Smooth muscle cell (in vitro differentiated cells): ENCODE measurements around the gene SHISAL1. TPM values are rescaled to one million over a fixed set of nuclear protein-coding genes. Genes with fewer than 3 reads are reported as not detected.

Experiments used
- DNase-seq: peaks from one replicate; lab custom pipeline; 2025; ENCODE audit not compliant: unreplicated experiment; lab: John Stamatoyannopoulos, UW
- H2AFZ ChIP-seq: fragments of 200-600 bp; sonication (generic); 2 replicates; pipeline ENCODE4 v1.6.0; 2016; ENCODE audit warnings: antibody characterized with exemption, low read depth, mild to moderate bottlenecking
- H3F3A ChIP-seq: fragments of 200-600 bp; sonication (generic); 2 replicates; pipeline ENCODE4 v1.6.0; 2017; ENCODE audit warnings: antibody characterized with exemption, low read depth
- H3K27ac ChIP-seq: fragments of 200-600 bp; sonication (generic); 2 replicates; pipeline ENCODE4 v1.5.1; 2016; ENCODE audit warnings: low read depth, mild to moderate bottlenecking
- H3K27me3 ChIP-seq: fragments of 200-600 bp; sonication (generic); 2 replicates; pipeline ENCODE4 v1.6.1; 2016; ENCODE audit warnings: low read depth, mild to moderate bottlenecking
- H3K36me3 ChIP-seq: fragments of 200-600 bp; sonication (generic); 2 replicates; pipeline ENCODE4 v1.5.1; 2016; ENCODE audit warnings: low read depth
- H3K4me1 ChIP-seq: fragments of 200-600 bp; sonication (generic); 2 replicates; pipeline ENCODE4 v1.5.1; 2016; ENCODE audit warnings: low read depth
- H3K4me2 ChIP-seq: fragments of 200-600 bp; sonication (generic); 2 replicates; pipeline ENCODE4 v1.6.0; 2016; ENCODE audit warnings: mild to moderate bottlenecking
- H3K4me3 ChIP-seq: fragments of 200-600 bp; sonication (generic); 2 replicates; pipeline ENCODE4 v1.5.1; 2016; ENCODE audit warnings: mild to moderate bottlenecking
- H3K79me2 ChIP-seq: fragments of 200-600 bp; sonication (generic); 2 replicates; pipeline ENCODE4 v1.6.0; 2016; ENCODE audit warnings: low read depth, mild to moderate bottlenecking
- H3K9ac ChIP-seq: fragments of 200-600 bp; sonication (generic); 2 replicates; pipeline ENCODE4 v1.6.0; 2016; ENCODE audit warnings: low read depth
- H3K9me3 ChIP-seq: fragments of 200-600 bp; sonication (generic); replicated peaks from 2 replicates; pipeline ENCODE4 v1.5.1; 2016; ENCODE audit warnings: low read depth
- H4K20me1 ChIP-seq: fragments of 200-600 bp; sonication (generic); 2 replicates; pipeline ENCODE4 v1.6.0; 2016; ENCODE audit warnings: low read depth
- CTCF ChIP-seq: fragments of 200-600 bp; sonication (generic); IDR thresholded peaks from 2 replicates; pipeline ENCODE4 v1.5.1; 2017; ENCODE audit warnings: borderline replicate concordance, mild to moderate bottlenecking, antibody characterized with exemption; ENCODE audit not compliant: insufficient read depth, poor library complexity, severe bottlenecking
- WGBS: methylation state at CpG from one replicate; pipeline ENCODE4 v1.1.7; 2016; ENCODE audit warnings: low lambda C conversion rate; 5-methylcytosine and 5-hydroxymethylcytosine counted together
- polyA plus RNA-seq: library from polyadenylated mRNA; unstranded; fragments of >200 nt; fragmentation: Nextera tagmentation; extraction: Ambion mirVana; gene quantifications from 2 replicates; pipeline ENCODE4 v1.2.1, GENCODE V29; 2016
- total RNA-seq: library from RNA; depleted of rRNA; stranded (reverse); fragments of >200 nt; gene quantifications from 2 replicates; pipeline ENCODE4 v1.2.3, GENCODE V29; 2014

SHISAL1 gene
- total and polyA plus RNA-seq, 2 experiments from 2014 or later = 0.78 to 1.9 TPM

GRCh38 chr22:44196241-44196640, 116.5 kb downstream of the SHISAL1 start:
- no peak overlapping the region for H2AFZ ChIP-seq
- H3K27ac ChIP-seq = no peak overlapping the region
- H3K27me3 ChIP-seq = no peaks in the 10 kb centered on the region
- H3K4me3 ChIP-seq = no peak overlapping the region
- no peaks in the 10 kb centered on the region for H3K79me2 ChIP-seq
- H3K9me3 ChIP-seq = no peaks in the 10 kb centered on the region
- DNase-seq = no peak
- H3K4me2 ChIP-seq = no peak overlapping the region
- H3F3A ChIP-seq = no peaks in the 10 kb centered on the region
- H4K20me1 ChIP-seq = no peaks in the 10 kb centered on the region
- no peaks in the 10 kb centered on the region for H3K4me1 ChIP-seq
- no peaks in the 10 kb centered on the region for H3K36me3 ChIP-seq
- TF ChIP-seq CTCF = no peak
- no peak overlapping the region for H3K9ac ChIP-seq
- 80% methylated on average over 9 of the region's 9 CpGs for WGBS

DNA sequence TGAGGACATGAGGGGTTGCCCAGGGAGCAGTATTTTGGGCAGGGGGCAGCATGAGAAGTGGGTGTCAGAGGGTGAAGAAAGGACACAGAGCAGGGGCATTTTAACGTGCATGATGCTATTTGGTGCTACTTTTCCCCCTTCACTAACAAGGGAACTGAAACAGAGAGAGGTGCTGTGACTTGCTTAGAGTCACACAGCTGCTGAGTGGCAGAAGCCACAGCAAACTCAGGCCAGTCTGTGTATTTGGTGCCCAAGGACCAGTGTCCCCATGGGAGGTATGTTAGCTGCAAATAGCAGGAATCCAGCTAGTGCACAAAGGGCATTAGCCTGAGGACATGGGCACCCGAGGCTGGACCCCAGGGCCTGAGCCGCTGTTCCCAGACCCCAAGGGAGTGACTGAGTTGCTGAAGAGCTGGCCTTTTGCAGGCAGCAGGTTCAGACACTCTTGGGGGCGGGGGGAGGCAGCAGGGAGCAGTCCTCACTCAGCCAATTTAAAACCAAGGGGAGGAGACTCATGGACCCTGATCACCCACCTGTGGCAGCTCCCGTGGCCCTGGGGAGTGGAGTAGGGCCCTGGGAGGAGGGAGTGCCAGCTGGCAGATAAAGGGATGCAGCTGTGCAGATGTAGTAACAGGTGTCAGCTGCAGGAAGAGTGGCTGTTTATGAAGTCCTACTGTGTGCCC, 117.4 kb downstream of the SHISAL1 start:
- no peaks in the 10 kb centered on the region for H3K9me3 ChIP-seq
- WGBS = 76% methylated on average over 5 of the region's 5 CpGs
- no peak overlapping the region for H3K9ac ChIP-seq
- no peaks in the 10 kb centered on the region for H3K79me2 ChIP-seq
- H3K27me3 ChIP-seq = no peaks in the 10 kb centered on the region
- no peak overlapping the region for H2AFZ ChIP-seq
- TF ChIP-seq CTCF = no peak
- no peaks in the 10 kb centered on the region for H3F3A ChIP-seq
- no peak for DNase-seq
- H3K36me3 ChIP-seq = no peaks in the 10 kb centered on the region
- no peak overlapping the region for H3K27ac ChIP-seq
- H3K4me1 ChIP-seq = no peaks in the 10 kb centered on the region
- H4K20me1 ChIP-seq = no peaks in the 10 kb centered on the region
- no peak overlapping the region for H3K4me2 ChIP-seq
- no peak overlapping the region for H3K4me3 ChIP-seq

DNA sequence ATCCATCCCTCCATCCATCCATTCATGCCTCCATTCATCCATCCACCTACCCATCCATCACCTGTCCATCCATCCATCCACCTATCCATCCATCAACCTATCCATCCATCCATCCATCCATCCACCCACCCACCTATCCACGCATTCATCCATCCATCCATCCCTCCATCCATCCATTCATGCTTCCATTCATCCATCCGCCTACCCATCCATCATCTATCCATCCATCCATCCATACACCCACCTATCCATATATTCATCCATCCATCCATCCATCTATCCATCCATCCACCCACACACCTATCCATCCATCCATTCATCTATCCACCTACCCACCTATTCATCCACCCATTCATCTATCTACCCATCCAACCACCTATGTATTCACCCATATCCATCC, 118.2 kb downstream of the SHISAL1 start:
- Histone ChIP-seq H3K27ac (no peak overlapping the region), H2AFZ (no peak overlapping the region), H3K4me3 (no peak overlapping the region), H4K20me1 (no peaks in the 10 kb centered on the region), H3K9ac (no peak overlapping the region), H3K27me3 (no peaks in the 10 kb centered on the region), H3K9me3 (no peaks in the 10 kb centered on the region), H3F3A (no peaks in the 10 kb centered on the region), H3K4me2 (no peak overlapping the region), H3K4me1 (no peaks in the 10 kb centered on the region), H3K79me2 (no peaks in the 10 kb centered on the region), H3K36me3 (no peaks in the 10 kb centered on the region)
- no peak for TF ChIP-seq CTCF
- WGBS = 89% methylated on average over 2 of the region's 2 CpGs
- no peak for DNase-seq

Other genes starting within 250 kb of the SHISAL1 start
- gene PARVG, start 132.0 kb downstream of the SHISAL1 start, total RNA-seq = 0.40 and 0.90 TPM in 2 replicates
- gene PARVG, start 132.0 kb downstream of the SHISAL1 start, polyA plus RNA-seq = not detected in 2 replicates
- gene RTL6, start 185.3 kb upstream of the SHISAL1 start, total RNA-seq = 15.1 and 20.7 TPM in 2 replicates
- gene RTL6, start 185.3 kb upstream of the SHISAL1 start, polyA plus RNA-seq = 12.6 and 14.9 TPM in 2 replicates